ENCODE measurements around the gene E4F1. TPM values are rescaled to one million over a fixed set of nuclear protein-coding genes. Genes with fewer than 3 reads are reported as not detected.
A peak's percentile ranks its signal among the peaks of the same experiment; 100 is the strongest.

E4F1 gene
- total and polyA plus RNA-seq, 9 of the 15 experiments (the other 6 are each of a cell fraction or from before 2014, with no cell fraction given) = 0.48 to 94.9 (median 20.4) TPM

DNA sequence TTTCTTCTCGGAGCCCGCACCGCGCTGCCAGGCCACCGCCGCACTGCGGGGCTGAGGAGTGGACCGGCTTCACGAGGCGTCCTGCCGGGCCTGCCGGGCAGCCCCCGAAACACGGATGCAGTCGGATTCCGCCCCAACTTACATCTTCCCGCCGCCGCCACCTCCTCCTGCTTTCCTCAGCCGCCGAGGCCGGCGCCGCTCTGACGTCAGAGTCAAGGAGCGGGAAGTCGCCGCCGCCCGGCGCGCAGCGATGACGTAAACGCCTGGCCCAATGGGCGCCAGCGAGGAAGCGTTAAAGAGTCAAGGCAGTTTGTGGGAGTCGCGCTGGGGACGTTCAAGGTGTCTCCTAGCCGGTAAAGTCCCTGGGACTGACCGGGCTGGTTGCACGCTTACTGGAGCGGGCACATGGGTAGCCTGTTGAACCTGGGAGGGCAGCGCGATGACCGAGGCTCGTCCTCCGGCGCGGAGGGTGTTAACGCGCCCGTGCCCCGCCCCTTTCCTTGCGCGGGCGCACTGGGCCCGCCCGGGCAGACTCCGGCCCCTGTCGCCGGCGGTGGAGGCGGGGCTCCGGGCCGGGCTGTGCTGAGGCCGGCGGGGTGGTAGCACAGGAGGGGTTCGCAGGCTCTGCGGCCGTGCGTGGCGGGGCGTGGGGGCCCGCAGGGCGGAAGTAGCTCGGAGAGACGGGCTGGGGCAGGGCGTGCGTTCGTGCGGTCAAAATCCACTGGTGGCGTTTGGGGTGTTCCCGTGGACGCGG, 44.7 kb downstream of the E4F1 start, which contains the start of gene RNPS1 (continued):
- TF ChIP-seq, protein P1, sequence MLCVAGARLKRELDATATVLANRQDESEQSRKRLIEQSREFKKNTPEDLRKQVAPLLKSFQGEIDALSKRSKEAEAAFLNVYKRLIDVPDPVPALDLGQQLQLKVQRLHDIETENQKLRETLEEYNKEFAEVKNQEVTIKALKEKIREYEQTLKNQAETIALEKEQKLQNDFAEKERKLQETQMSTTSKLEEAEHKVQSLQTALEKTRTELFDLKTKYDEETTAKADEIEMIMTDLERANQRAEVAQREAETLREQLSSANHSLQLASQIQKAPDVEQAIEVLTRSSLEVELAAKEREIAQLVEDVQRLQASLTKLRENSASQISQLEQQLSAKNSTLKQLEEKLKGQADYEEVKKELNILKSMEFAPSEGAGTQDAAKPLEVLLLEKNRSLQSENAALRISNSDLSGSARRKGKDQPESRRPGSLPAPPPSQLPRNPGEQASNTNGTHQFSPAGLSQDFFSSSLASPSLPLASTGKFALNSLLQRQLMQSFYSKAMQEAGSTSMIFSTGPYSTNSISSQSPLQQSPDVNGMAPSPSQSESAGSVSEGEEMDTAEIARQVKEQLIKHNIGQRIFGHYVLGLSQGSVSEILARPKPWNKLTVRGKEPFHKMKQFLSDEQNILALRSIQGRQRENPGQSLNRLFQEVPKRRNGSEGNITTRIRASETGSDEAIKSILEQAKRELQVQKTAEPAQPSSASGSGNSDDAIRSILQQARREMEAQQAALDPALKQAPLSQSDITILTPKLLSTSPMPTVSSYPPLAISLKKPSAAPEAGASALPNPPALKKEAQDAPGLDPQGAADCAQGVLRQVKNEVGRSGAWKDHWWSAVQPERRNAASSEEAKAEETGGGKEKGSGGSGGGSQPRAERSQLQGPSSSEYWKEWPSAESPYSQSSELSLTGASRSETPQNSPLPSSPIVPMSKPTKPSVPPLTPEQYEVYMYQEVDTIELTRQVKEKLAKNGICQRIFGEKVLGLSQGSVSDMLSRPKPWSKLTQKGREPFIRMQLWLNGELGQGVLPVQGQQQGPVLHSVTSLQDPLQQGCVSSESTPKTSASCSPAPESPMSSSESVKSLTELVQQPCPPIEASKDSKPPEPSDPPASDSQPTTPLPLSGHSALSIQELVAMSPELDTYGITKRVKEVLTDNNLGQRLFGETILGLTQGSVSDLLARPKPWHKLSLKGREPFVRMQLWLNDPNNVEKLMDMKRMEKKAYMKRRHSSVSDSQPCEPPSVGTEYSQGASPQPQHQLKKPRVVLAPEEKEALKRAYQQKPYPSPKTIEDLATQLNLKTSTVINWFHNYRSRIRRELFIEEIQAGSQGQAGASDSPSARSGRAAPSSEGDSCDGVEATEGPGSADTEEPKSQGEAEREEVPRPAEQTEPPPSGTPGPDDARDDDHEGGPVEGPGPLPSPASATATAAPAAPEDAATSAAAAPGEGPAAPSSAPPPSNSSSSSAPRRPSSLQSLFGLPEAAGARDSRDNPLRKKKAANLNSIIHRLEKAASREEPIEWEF (CRISPR knock-in tag; IDR thresholded peaks at IDR 0.05) = no peak
- TF ChIP-seq WHSC1 (IDR thresholded peaks at IDR 0.05; ENCODE audit: low read length) = no peak
- peak; percentile 87 for TF ChIP-seq PML (IDR thresholded peaks at IDR 0.05; ENCODE audit: low read length)
- TF ChIP-seq SMAD3 (CRISPR knock-in tag; conservative IDR thresholded peaks at IDR 0.05) = no peak
- peak; percentile 87; the same call in 1 of the 2 replicates for TF ChIP-seq HLTF (IDR thresholded peaks at IDR 0.05)
- TF ChIP-seq CHD1 (IDR thresholded peaks at IDR 0.05; ENCODE audit: low read length) = no peak
- TF ChIP-seq CTBP1 (IDR thresholded peaks at IDR 0.05; ENCODE audit: borderline replicate concordance) = peak; percentile 84
- TF ChIP-seq SMAD2 (IDR thresholded peaks at IDR 0.05; ENCODE audit: low read depth, low read length) = no peak
- no peak for TF ChIP-seq ARID2 (IDR thresholded peaks at IDR 0.05)
- TF ChIP-seq, protein P2, sequence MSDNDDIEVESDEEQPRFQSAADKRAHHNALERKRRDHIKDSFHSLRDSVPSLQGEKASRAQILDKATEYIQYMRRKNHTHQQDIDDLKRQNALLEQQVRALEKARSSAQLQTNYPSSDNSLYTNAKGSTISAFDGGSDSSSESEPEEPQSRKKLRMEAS (CRISPR knock-in tag; IDR thresholded peaks at IDR 0.05) = peak; percentile 96
- TF ChIP-seq ZNF707 (CRISPR knock-in tag; conservative IDR thresholded peaks at IDR 0.05) = no peak
- TF ChIP-seq HMG20A (CRISPR knock-in tag; conservative IDR thresholded peaks at IDR 0.05) = no peak
- TF ChIP-seq, protein P3, sequence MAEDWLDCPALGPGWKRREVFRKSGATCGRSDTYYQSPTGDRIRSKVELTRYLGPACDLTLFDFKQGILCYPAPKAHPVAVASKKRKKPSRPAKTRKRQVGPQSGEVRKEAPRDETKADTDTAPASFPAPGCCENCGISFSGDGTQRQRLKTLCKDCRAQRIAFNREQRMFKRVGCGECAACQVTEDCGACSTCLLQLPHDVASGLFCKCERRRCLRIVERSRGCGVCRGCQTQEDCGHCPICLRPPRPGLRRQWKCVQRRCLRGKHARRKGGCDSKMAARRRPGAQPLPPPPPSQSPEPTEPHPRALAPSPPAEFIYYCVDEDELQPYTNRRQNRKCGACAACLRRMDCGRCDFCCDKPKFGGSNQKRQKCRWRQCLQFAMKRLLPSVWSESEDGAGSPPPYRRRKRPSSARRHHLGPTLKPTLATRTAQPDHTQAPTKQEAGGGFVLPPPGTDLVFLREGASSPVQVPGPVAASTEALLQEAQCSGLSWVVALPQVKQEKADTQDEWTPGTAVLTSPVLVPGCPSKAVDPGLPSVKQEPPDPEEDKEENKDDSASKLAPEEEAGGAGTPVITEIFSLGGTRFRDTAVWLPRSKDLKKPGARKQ (CRISPR knock-in tag; IDR thresholded peaks at IDR 0.05) = no peak
- TF ChIP-seq, protein P4, sequence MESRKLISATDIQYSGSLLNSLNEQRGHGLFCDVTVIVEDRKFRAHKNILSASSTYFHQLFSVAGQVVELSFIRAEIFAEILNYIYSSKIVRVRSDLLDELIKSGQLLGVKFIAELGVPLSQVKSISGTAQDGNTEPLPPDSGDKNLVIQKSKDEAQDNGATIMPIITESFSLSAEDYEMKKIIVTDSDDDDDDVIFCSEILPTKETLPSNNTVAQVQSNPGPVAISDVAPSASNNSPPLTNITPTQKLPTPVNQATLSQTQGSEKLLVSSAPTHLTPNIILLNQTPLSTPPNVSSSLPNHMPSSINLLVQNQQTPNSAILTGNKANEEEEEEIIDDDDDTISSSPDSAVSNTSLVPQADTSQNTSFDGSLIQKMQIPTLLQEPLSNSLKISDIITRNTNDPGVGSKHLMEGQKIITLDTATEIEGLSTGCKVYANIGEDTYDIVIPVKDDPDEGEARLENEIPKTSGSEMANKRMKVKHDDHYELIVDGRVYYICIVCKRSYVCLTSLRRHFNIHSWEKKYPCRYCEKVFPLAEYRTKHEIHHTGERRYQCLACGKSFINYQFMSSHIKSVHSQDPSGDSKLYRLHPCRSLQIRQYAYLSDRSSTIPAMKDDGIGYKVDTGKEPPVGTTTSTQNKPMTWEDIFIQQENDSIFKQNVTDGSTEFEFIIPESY (CRISPR knock-in tag; IDR thresholded peaks at IDR 0.05) = no peak; the same call in none of the 2 replicates
- TF ChIP-seq NCOA4 (IDR thresholded peaks at IDR 0.05; ENCODE audit: partially characterized antibody) = no peak
- peak; percentile 39; the same call in 1 of the 2 replicates for TF ChIP-seq BCOR (IDR thresholded peaks at IDR 0.05)
- TF ChIP-seq, protein P5, sequence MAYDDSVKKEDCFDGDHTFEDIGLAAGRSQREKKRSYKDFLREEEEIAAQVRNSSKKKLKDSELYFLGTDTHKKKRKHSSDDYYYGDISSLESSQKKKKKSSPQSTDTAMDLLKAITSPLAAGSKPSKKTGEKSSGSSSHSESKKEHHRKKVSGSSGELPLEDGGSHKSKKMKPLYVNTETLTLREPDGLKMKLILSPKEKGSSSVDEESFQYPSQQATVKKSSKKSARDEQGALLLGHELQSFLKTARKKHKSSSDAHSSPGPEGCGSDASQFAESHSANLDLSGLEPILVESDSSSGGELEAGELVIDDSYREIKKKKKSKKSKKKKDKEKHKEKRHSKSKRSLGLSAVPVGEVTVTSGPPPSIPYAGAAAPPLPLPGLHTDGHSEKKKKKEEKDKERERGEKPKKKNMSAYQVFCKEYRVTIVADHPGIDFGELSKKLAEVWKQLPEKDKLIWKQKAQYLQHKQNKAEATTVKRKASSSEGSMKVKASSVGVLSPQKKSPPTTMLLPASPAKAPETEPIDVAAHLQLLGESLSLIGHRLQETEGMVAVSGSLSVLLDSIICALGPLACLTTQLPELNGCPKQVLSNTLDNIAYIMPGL (CRISPR knock-in tag; IDR thresholded peaks at IDR 0.05) = no peak; the same call in none of the 2 replicates
- TF ChIP-seq ARID1B (IDR thresholded peaks at IDR 0.05) = peak; percentile 41

Measured in K562 (cell line).